HT1080 (cell line): Measurements from ENCODE around the gene EEF1A2. TPM values are rescaled to one million over a fixed set of nuclear protein-coding genes. Genes with fewer than 3 reads are reported as not detected.

Source experiments
- DNase-seq: peaks from one replicate; pipeline ENCODE4 v3.0.0-alpha.2; 2015; ENCODE audit warnings: low read depth
- total RNA-seq: library from RNA; depleted of rRNA; stranded (reverse); fragments of >200 nt; shearing (Covaris generic); gene quantifications from 2 replicates; pipeline ENCODE4 v1.2.3, GENCODE V29; 2014

Gene EEF1A2
- total RNA-seq, 1 experiment from 2014 or later = 276 TPM

- no peak for DNase-seq
Observed at GRCh38 chr20:63500902-63501817, 2.3 kb upstream of the EEF1A2 start.

- DNase-seq = no peak
Observed at GRCh38 chr20:63500151-63500901, 1.4 kb upstream of the EEF1A2 start.

GRCh38 chr20:63499338-63499969 lies 571 bp upstream of the EEF1A2 start:
- DNase-seq = no peak

- DNase-seq = peak; percentile 66
Observed at GRCh38 chr20:63497946-63498935, 642 bp downstream of the EEF1A2 start.

- DNase-seq = no peak
Observed at GRCh38 chr20:63497138-63497945, 1.5 kb downstream of the EEF1A2 start.

GRCh38 chr20:63496596-63497120 lies 2.2 kb downstream of the EEF1A2 start:
- DNase-seq = no peak

- no peak for DNase-seq
Observed at GRCh38 chr20:63495741-63496595, 2.9 kb downstream of the EEF1A2 start.

GRCh38 chr20:63495167-63495720 lies 3.6 kb downstream of the EEF1A2 start:
- no peak for DNase-seq

GRCh38 chr20:63494420-63495166 lies 4.3 kb downstream of the EEF1A2 start:
- no peak for DNase-seq

- DNase-seq = no peak
Observed at GRCh38 chr20:63494084-63494419, 4.8 kb downstream of the EEF1A2 start.

GRCh38 chr20:63493563-63494020 lies 5.3 kb downstream of the EEF1A2 start:
- DNase-seq = no peak

GRCh38 chr20:63492982-63493381 lies 5.9 kb downstream of the EEF1A2 start:
- no peak for DNase-seq

GRCh38 chr20:63492518-63492917 lies 6.4 kb downstream of the EEF1A2 start:
- no peak for DNase-seq

GRCh38 chr20:63491635-63492230 lies 7.2 kb downstream of the EEF1A2 start:
- DNase-seq = no peak

- DNase-seq = no peak
Observed at GRCh38 chr20:63491078-63491477, 7.8 kb downstream of the EEF1A2 start.

- DNase-seq = no peak
Observed at GRCh38 chr20:63490416-63490815, 8.5 kb downstream of the EEF1A2 start.
